HEK293T (cell line): Measurements from ENCODE around the gene PSTPIP2.

Source experiments
- CTCF ChIA-PET: fragments of 350-600 bp; formaldehyde crosslinking; extraction: SDS; loops from one replicate; lab custom pipeline; 2021; ENCODE audit warnings: antibody characterized with exemption, inconsistent platforms; lab: Yijun Ruan, JAX
- POLR2A ChIA-PET: fragments of 350-600 bp; formaldehyde crosslinking; extraction: SDS; loops from one replicate; lab custom pipeline; 2020; ENCODE audit warnings: antibody characterized with exemption, inconsistent platforms; lab: Yijun Ruan, JAX
- DNase-seq: peaks from one replicate; pipeline ENCODE4 v3.0.0; 2012; ENCODE audit warnings: mixed read lengths; ENCODE audit errors: extremely low spot score
- ARNT ChIP-seq: fragments of 450-650 bp; IDR thresholded peaks from 2 replicates; pipeline ENCODE4 v1.6.1; 2017; ENCODE audit warnings: mild to moderate bottlenecking
- BHLHE40 ChIP-seq: fragments of 450-650 bp; IDR thresholded peaks from 2 replicates; pipeline ENCODE4 v1.6.1; 2016; ENCODE audit warnings: mild to moderate bottlenecking, moderate library complexity, borderline replicate concordance
- CTBP1 ChIP-seq: fragments of 450-650 bp; IDR thresholded peaks from 2 replicates; pipeline ENCODE4 v1.6.1; 2016; ENCODE audit warnings: borderline replicate concordance
- ELF4 ChIP-seq: fragments of 450-650 bp; IDR thresholded peaks from 2 replicates; pipeline ENCODE4 v1.6.1; 2017; ENCODE audit warnings: antibody characterized with exemption
- FOXA1 ChIP-seq: fragments of 450-650 bp; IDR thresholded peaks from 2 replicates; pipeline ENCODE4 v1.6.1; 2016; ENCODE audit warnings: mild to moderate bottlenecking
- FOXK2 ChIP-seq: fragments of 450-650 bp; IDR thresholded peaks from 2 replicates; pipeline ENCODE4 v1.6.1; 2016; ENCODE audit warnings: mild to moderate bottlenecking
- FOXM1 ChIP-seq: fragments of 450-650 bp; IDR thresholded peaks from 2 replicates; pipeline ENCODE4 v1.6.1; 2017; ENCODE audit warnings: mild to moderate bottlenecking, borderline replicate concordance
- HDGF ChIP-seq: fragments of 450-650 bp; IDR thresholded peaks from 2 replicates; pipeline ENCODE4 v1.6.1; 2017; ENCODE audit warnings: antibody characterized with exemption, borderline replicate concordance
- L3MBTL2 ChIP-seq: fragments of 450-650 bp; conservative IDR thresholded peaks from 2 replicates; pipeline ENCODE4 v1.6.1; 2016; ENCODE audit warnings: mild to moderate bottlenecking
- LEF1 ChIP-seq: fragments of 450-650 bp; IDR thresholded peaks from 2 replicates; pipeline ENCODE4 v1.6.1; 2017; ENCODE audit warnings: mild to moderate bottlenecking, borderline replicate concordance
- NFRKB ChIP-seq: fragments of 450-650 bp; IDR thresholded peaks from 2 replicates; pipeline ENCODE4 v1.6.1; 2016; ENCODE audit warnings: mild to moderate bottlenecking, moderate library complexity
- SP1 ChIP-seq: fragments of 450-650 bp; IDR thresholded peaks from 2 replicates; pipeline ENCODE4 v1.6.1; 2017
- SUZ12 ChIP-seq: fragments of 450-650 bp; IDR thresholded peaks from 2 replicates; pipeline ENCODE4 v1.6.1; 2016; ENCODE audit warnings: mild to moderate bottlenecking
- TARDBP ChIP-seq: fragments of 450-650 bp; IDR thresholded peaks from 2 replicates; pipeline ENCODE4 v1.6.1; 2016
- ZNF384 ChIP-seq: fragments of 450-650 bp; IDR thresholded peaks from 2 replicates; pipeline ENCODE4 v1.6.1; 2016
- TF ChIP-seq, protein P1 (sequence below): fragments of 450-650 bp; IDR thresholded peaks from 2 replicates; pipeline ENCODE4 v1.6.1; 2016

The PSTPIP2 gene

DNA sequence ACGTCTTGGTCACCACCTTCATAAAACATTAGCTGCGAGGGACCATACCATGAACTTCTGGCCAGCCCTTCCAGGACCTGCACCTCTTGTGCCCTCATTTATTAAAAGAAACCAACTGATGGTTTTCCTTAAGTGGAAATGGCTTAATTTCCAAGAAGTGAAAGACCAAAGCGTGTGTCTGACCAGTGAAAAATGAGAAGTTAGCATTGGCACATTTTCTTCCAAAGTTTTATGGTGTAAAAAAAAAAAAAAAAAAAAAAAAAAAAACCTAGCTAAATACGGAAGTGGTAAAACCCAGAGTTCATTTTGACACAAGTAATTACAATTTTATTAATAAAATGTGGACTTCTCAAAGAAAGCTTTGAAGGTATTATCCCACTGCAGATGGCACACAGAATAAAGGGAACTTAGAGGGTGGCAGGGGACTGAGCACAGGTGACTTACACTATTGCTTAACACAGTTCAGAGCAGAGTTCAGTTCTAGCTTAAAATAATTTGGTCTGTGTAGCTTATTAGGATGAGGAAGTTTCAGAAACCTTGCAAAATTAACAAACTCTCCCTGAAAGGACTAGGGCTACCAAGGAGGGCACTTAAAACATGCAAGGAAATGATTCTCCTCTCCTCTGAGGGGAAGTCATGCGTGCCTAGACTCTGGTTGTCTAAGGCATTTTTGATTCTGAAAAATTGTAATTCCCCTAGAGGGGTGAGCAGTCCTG, 62.8 kb downstream of the PSTPIP2 start:
- ChIA-PET CTCF (no interaction called here), POLR2A (no interaction called here)
- no peak for DNase-seq
- TF ChIP-seq HDGF (no peak), SP1 (no peak), SUZ12 (no peak), ZNF384 (no peak), L3MBTL2 (no peak), ELF4 (no peak), BHLHE40 (no peak), LEF1 (no peak), NFRKB (no peak), FOXK2 (no peak), CTBP1 (no peak), FOXM1 (no peak), TARDBP (no peak), FOXA1 (no peak), ARNT (no peak)
- TF ChIP-seq, protein P1, sequence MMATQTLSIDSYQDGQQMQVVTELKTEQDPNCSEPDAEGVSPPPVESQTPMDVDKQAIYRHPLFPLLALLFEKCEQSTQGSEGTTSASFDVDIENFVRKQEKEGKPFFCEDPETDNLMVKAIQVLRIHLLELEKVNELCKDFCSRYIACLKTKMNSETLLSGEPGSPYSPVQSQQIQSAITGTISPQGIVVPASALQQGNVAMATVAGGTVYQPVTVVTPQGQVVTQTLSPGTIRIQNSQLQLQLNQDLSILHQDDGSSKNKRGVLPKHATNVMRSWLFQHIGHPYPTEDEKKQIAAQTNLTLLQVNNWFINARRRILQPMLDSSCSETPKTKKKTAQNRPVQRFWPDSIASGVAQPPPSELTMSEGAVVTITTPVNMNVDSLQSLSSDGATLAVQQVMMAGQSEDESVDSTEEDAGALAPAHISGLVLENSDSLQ = no peak

DNA sequence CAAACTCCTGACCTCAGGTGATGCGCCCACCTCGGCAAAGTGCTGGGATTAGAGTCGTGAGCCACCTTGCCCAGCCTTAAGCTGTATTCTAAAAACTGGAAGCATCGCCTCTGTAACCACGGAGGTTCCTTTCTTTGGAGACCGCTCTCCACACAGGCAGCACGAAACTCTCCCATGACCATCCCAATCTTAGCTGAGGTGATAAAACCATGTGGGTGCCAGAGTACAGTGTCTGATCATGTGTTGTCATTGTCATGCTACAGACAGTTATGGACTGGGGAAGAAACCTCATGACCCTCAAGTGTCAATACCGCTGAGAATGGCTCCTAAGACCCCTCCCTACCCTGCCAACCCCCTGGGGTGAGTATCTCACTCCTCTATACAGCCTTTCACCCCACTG, 63.5 kb downstream of the PSTPIP2 start:
- POLR2A ChIA-PET = no interaction called here
- TF ChIP-seq SUZ12 (no peak), ZNF384 (no peak), TARDBP (no peak), NFRKB (no peak), FOXK2 (no peak), LEF1 (no peak), HDGF (no peak), ARNT (no peak), L3MBTL2 (no peak), FOXM1 (no peak)
- DNase-seq = no peak
- CTCF ChIA-PET = no interaction called here

DNA sequence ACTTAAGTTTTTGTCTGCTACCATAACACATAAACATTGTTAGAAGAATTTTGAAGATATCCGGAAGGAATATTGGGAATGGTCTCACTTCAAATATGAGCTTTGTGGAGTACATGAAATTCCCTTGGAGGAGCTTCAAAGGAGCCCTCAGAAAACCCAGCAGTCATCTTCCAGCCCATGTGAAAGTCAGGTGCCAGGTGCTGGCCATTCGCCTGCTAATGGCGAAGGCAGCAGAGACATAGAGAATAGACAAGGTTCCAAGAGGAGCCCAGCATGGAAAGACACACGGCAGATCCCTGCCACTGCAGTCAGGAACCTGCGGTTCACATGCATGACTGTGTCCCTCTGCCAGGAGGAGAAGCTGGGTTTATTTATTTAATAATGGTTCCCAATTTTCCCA, 64.9 kb downstream of the PSTPIP2 start:
- CTCF ChIA-PET = no interaction called here
- TF ChIP-seq ARNT = no peak
- TF ChIP-seq HDGF = no peak
- TF ChIP-seq, protein P1 = no peak
- no peak for TF ChIP-seq SP1
- TF ChIP-seq FOXA1 = no peak
- no peak for TF ChIP-seq FOXK2
- TF ChIP-seq SUZ12 = no peak
- TF ChIP-seq L3MBTL2 = no peak
- TF ChIP-seq FOXM1 = no peak
- no peak for TF ChIP-seq NFRKB
- TF ChIP-seq BHLHE40 = no peak
- TF ChIP-seq TARDBP = no peak
- no peak for TF ChIP-seq LEF1
- POLR2A ChIA-PET = no interaction called here
- DNase-seq = no peak

DNA sequence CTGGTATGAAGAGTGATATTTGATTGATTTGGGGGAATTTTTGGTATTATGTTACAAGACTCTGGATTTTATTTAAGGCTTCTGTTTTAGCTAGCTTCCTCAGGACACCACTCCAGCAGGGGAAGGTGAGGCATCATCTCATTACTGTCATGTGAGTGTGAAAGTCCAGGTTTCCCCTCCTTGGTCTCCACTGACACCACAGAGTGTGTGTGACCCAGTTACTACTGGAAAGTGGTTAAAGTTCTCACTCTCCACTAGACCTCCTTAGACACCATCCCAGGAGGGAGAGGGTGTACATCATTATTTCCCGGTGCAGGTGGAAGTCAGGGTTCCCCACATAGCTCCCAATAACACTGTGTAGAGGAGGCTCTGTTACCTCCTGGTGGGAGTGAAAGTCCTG, 69.1 kb downstream of the PSTPIP2 start:
- DNase-seq = no peak
- ChIA-PET CTCF (no interaction called here), POLR2A (no interaction called here)
- TF ChIP-seq SP1 (no peak), BHLHE40 (no peak), HDGF (no peak)

DNA sequence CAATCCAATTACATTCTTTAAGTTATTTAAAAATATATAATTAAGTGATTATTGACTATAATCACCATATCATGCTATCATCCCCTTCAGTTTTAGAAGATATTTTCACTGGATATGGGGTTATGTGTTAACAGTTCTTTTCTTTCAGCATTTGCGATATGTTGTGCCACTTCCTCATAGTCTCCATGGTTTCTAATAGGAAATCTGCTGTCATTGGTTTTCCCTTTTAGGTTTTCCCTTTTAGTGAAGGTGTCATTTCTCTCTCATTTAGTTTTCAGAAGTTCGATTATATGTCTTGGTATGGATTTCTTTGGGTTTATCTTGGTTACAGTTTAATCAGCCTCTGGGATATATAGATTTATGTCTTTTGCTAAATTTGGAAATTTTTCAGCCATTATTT, 70.2 kb downstream of the PSTPIP2 start:
- TF ChIP-seq SUZ12 (no peak), LEF1 (no peak), SP1 (no peak), BHLHE40 (no peak), ARNT (no peak), FOXK2 (no peak)
- TF ChIP-seq, protein P1 = no peak
- POLR2A ChIA-PET = no interaction called here
- CTCF ChIA-PET = no interaction called here

DNA sequence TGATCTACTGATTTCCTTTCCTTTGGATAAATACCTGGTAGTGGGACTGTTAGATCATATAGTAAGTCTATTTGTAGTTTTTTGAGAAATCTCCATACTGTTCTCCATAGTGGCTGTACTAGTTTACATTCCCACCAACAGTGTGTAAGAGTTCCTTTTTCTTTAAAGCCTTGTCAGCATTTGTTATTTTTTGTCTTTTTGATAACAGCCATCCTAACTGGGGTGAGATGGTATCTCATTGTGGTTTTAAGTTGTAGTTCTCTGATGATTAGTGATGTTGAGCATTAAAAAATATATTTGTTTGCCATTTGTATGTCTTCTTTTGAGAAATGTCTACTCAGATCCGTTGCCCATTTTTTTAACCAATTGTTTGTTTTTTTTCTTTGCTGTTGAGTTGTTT, 71.0 kb downstream of the PSTPIP2 start:
- POLR2A ChIA-PET = no interaction called here
- CTCF ChIA-PET = no interaction called here
- no peak for DNase-seq
- TF ChIP-seq HDGF = no peak
- no peak for TF ChIP-seq SP1
- no peak for TF ChIP-seq TARDBP
- no peak for TF ChIP-seq L3MBTL2
- no peak for TF ChIP-seq FOXK2
- TF ChIP-seq CTBP1 = no peak
- TF ChIP-seq, protein P1 = no peak
- TF ChIP-seq ELF4 = no peak
- no peak for TF ChIP-seq FOXA1
- no peak for TF ChIP-seq BHLHE40
- TF ChIP-seq NFRKB = no peak
- TF ChIP-seq SUZ12 = no peak
- TF ChIP-seq FOXM1 = no peak
- no peak for TF ChIP-seq LEF1

More for the DNA sequence above, 70.2 kb downstream of the PSTPIP2 start:
- no peak for DNase-seq
